Suprapubic skin (tissue), 4 donors: ENCODE measurements around the gene COL28A1. TPM values are rescaled to one million over a fixed set of nuclear protein-coding genes. Genes with fewer than 3 reads are reported as not detected.

Experiments used
- DNase-seq, 2 donors: peaks; one replicate each; pipeline ENCODE4 v3.0.0-alpha.2; 2019; ENCODE audit warnings: low spot score in 2 of 2
- H3K27ac ChIP-seq: fragments of 200-600 bp; sonication (generic); one replicate; pipeline ENCODE4 v1.5.1; 2019
- H3K27me3 ChIP-seq: fragments of 200-600 bp; sonication (generic); one replicate; pipeline ENCODE4 v1.5.1; 2019
- H3K36me3 ChIP-seq: fragments of 200-600 bp; sonication (generic); one replicate; pipeline ENCODE4 v1.5.1; 2019
- H3K4me1 ChIP-seq: fragments of 200-600 bp; sonication (generic); one replicate; pipeline ENCODE4 v1.5.1; 2019
- H3K4me3 ChIP-seq: fragments of 200-600 bp; sonication (generic); one replicate; pipeline ENCODE4 v1.5.1; 2019; ENCODE audit warnings: mild to moderate bottlenecking
- H3K9me3 ChIP-seq: fragments of 200-600 bp; sonication (generic); one replicate; pipeline ENCODE4 v1.5.1; 2019
- CTCF ChIP-seq, 2 donors: fragments of 200-600 bp in 1 of 2; fragments of 450-650 bp in 1 of 2; sonication (generic) in 1 of 2; IDR thresholded peaks; one replicate each; pipeline ENCODE4 v1.5.1; 2016 to 2019; ENCODE audit warnings: antibody characterized with exemption in 2 of 2, mild to moderate bottlenecking in 1 of 2, moderate library complexity in 1 of 2
- EP300 ChIP-seq: sonication (generic); formaldehyde crosslinking; IDR thresholded peaks from one replicate; pipeline ENCODE4 v1.6.1; 2017; ENCODE audit warnings: antibody characterized with exemption
- POLR2A ChIP-seq, 2 donors: fragments of 450-650 bp; IDR thresholded peaks; one replicate each; pipeline ENCODE4 v1.6.1; 2017; ENCODE audit warnings: antibody characterized with exemption in 2 of 2, mild to moderate bottlenecking in 2 of 2, moderate library complexity in 2 of 2
- POLR2AphosphoS5 ChIP-seq, 3 donors: sonication (generic); formaldehyde crosslinking; IDR thresholded peaks; one replicate each; pipeline ENCODE4 v1.6.1; 2017; ENCODE audit warnings: antibody characterized with exemption in 3 of 3
- WGBS: methylation state at CpG from one replicate; pipeline ENCODE4 v1.1.5; 2018; 5-methylcytosine and 5-hydroxymethylcytosine counted together
- total RNA-seq, 4 donors: library from RNA; depleted of rRNA; stranded (reverse); fragments of >200 nt; gene quantifications; one replicate each; pipeline ENCODE4 v1.1.0, GENCODE V29; 2016

The COL28A1 gene
- 1 to 10 TPM in 3 of 4 donors, under 1 TPM in 1; 0.85 to 2.9 (median 2.0) TPM for total RNA-seq

GRCh38 chr7:7535691-7536090 is at the start of gene COL28A1:
COL28A1 (minus strand) TSS chr7:7535873; CDS start chr7:7532875, 2,998 bp downstream.
- TF ChIP-seq POLR2AphosphoS5 (IDR thresholded peaks at IDR 0.05): no peak
- TF ChIP-seq EP300: no peak
- no peak for TF ChIP-seq POLR2A (IDR thresholded peaks at IDR 0.05)
- no peak for TF ChIP-seq CTCF (IDR thresholded peaks at IDR 0.05)
- no peaks in the 10 kb centered on the region for H3K27me3 ChIP-seq
- no peaks in the 10 kb centered on the region for H3K36me3 ChIP-seq
- no peak for DNase-seq
- H3K4me1 ChIP-seq: no peaks in the 10 kb centered on the region
- H3K27ac ChIP-seq: no peak within 1 kb of the TSS
- no peaks in the 10 kb centered on the region for H3K9me3 ChIP-seq
- no peak within 1 kb of the TSS for H3K4me3 ChIP-seq
- WGBS: 31% methylated on average over 1 of the region's 1 CpG

DNA sequence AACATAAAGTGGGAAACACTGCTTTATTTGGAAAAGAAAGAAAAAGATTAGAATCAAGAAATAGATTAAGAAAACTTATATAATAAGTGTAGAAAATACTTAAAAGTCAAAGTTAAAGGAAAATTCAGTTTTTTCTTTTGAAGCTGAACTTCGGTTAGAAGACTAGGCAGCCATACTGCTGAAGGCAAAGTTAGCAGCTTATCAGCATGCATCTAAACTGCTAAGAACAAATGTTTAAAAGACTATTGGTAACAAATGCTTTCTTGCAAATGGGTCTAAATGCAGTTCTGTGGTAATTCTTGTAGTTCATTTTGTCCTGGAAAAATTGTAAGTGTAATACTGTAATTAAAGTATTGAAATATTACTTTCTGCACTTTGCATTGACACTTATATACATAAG is 49.0 kb upstream of the COL28A1 start:
- H3K4me1 ChIP-seq: peaks cover 11% of the 10 kb centered on the region
- H3K4me3 ChIP-seq: no peak overlapping the region
- no peak overlapping the region for H3K27ac ChIP-seq
- H3K9me3 ChIP-seq: no peaks in the 10 kb centered on the region
- DNase-seq: no peak
- no peak for TF ChIP-seq EP300
- no peak for TF ChIP-seq CTCF (IDR thresholded peaks at IDR 0.05)
- TF ChIP-seq POLR2AphosphoS5 (IDR thresholded peaks at IDR 0.05): no peak
- no peak for TF ChIP-seq POLR2A (IDR thresholded peaks at IDR 0.05)
- peaks cover 4% of the 10 kb centered on the region for H3K36me3 ChIP-seq
- WGBS: 82% methylated on average over 1 of the region's 1 CpG
- H3K27me3 ChIP-seq: no peaks in the 10 kb centered on the region

GRCh38 chr7:7583731-7584130 is 48.1 kb upstream of the COL28A1 start:
- H3K4me3 ChIP-seq: no peak overlapping the region
- H3K27me3 ChIP-seq: no peaks in the 10 kb centered on the region
- WGBS: 80% methylated on average over 2 of the region's 2 CpGs
- DNase-seq: no peak
- H3K9me3 ChIP-seq: no peaks in the 10 kb centered on the region
- H3K4me1 ChIP-seq: peaks cover 11% of the 10 kb centered on the region
- no peak for TF ChIP-seq CTCF (IDR thresholded peaks at IDR 0.05)
- no peak for TF ChIP-seq POLR2A (IDR thresholded peaks at IDR 0.05)
- no peak for TF ChIP-seq POLR2AphosphoS5 (IDR thresholded peaks at IDR 0.05)
- TF ChIP-seq EP300: no peak
- peaks cover 4% of the 10 kb centered on the region for H3K36me3 ChIP-seq
- H3K27ac ChIP-seq: no peak overlapping the region

GRCh38 chr7:7582596-7582995 is 46.9 kb upstream of the COL28A1 start:
- Histone ChIP-seq H3K36me3 (peaks cover 4% of the 10 kb centered on the region), H3K4me1 (peaks cover 11% of the 10 kb centered on the region), H3K9me3 (no peaks in the 10 kb centered on the region), H3K4me3 (no peak overlapping the region), H3K27ac (no peak overlapping the region), H3K27me3 (no peaks in the 10 kb centered on the region)
- 98% methylated on average over 1 of the region's 1 CpG for WGBS
- no peak for DNase-seq
- TF ChIP-seq CTCF (IDR thresholded peaks at IDR 0.05): no peak
- no peak for TF ChIP-seq EP300
- TF ChIP-seq POLR2AphosphoS5 (IDR thresholded peaks at IDR 0.05): no peak

DNA sequence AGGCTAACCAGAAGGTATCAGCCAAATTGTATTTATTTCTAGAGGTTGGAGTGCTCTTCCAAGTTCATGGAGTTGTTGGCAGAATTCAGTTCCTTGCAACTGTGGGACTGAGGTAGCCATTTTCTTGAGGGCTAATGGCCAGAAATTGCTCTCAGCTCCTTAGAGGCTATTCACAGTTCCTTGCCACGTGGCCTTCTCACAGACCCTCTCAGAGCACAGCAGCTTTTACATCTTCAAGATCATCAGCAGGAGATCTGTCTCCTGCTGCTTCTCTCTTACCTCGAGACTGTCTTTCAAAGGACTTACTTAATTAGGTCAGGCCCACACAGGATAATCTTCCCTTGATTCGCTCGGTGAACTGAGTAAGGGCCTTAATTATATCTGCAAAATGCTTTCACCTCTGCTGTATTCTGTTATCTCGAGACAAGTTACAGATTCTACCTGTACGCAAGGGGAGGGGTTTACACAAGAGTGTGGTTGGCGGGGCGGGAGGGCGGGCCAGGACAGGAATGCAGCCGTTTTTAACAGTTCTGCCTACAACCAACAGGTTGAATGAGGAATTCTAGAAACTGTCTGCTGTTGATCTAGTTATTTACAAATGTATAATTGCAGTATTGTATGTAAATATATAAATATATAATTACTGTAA is 46.0 kb upstream of the COL28A1 start:
- H3K27me3 ChIP-seq: no peaks in the 10 kb centered on the region
- no peak for TF ChIP-seq POLR2AphosphoS5 (IDR thresholded peaks at IDR 0.05)
- no peak for TF ChIP-seq EP300
- no peak for TF ChIP-seq CTCF (IDR thresholded peaks at IDR 0.05)
- no peak for TF ChIP-seq POLR2A (IDR thresholded peaks at IDR 0.05)
- H3K4me3 ChIP-seq: no peak overlapping the region
- H3K27ac ChIP-seq: no peak overlapping the region
- H3K4me1 ChIP-seq: peaks cover 11% of the 10 kb centered on the region
- no peaks in the 10 kb centered on the region for H3K9me3 ChIP-seq
- WGBS: 62% methylated on average over 10 of the region's 10 CpGs
- no peak for DNase-seq
- H3K36me3 ChIP-seq: peaks cover 4% of the 10 kb centered on the region
